Measurements from ENCODE around the gene CAMK1D.
"Not testable (repeated sequence)": the region's sequence is repeated elsewhere in the genome, so short reads cannot be mapped to it uniquely, and the experiment has no call there.

CAMK1D gene

DNA sequence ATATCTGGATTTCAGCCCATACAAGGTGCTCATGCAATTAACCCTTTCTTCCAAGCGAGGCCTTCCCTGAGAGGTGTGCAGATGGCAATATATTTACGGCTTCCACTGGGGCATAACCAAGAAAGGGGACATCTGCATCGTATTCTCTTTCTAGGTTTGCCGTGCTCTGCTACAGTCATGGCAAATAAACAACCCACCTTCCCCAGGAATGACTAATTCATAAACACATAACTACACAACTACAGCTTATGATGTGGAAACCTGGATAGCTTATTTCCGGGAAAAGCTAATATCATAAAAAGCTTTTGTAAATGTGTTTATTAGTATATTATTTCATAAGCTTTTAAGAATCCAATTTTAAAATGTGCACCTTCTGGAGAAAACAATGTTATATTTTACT, 120.0 kb downstream of the CAMK1D start:
- DNase-seq (ENCODE audit: low spot score), result no peak

DNA sequence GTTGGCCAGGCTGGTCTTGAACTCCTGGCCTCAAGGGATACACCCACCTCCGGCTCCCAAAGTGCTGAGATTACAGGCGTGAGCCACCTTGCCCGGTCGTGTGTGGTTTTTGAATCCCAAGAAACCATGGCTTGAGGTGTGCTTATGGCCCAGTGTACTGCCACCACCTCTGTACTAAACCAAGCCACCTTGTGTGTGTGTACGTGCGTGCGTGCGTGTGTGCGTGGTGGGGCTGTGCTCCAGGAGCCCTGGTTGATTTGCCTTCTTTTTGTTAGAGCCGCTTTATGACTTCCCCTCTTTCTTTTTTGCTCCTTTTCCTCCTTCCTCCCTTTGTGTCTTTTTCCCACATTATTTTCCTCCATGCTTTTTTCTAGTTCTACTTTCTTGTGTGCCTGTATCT, 121.4 kb downstream of the CAMK1D start:
- no peak for DNase-seq (ENCODE audit: low spot score)

GRCh38 chr10:12471135-12471534, 121.8 kb downstream of the CAMK1D start:
- no peak for DNase-seq (ENCODE audit: low spot score)

DNA sequence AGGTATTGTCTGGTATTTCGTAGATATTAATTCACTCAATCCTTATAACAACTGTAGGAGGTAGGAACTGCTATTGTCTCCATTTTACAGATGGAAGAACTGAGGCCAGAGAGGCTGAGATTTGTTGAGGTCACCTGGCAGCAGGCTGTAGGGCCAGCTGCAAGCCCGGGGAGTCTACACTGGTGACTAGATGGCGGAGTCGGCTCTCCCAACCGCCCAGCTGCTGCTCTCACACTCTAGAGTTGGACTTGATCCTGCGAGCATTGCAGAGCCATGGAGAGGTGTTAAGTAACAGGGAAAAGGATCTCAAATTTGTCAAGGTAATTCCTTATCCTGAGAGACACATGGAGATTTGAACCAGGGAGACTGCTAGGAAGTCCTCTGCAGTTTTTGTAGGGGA, 124.1 kb downstream of the CAMK1D start:
- no peak for DNase-seq (ENCODE audit: low spot score)

- no peak for DNase-seq (ENCODE audit: low spot score)
These were observed 125.5 kb downstream of the CAMK1D start for GRCh38 chr10:12474727-12475412.

DNA sequence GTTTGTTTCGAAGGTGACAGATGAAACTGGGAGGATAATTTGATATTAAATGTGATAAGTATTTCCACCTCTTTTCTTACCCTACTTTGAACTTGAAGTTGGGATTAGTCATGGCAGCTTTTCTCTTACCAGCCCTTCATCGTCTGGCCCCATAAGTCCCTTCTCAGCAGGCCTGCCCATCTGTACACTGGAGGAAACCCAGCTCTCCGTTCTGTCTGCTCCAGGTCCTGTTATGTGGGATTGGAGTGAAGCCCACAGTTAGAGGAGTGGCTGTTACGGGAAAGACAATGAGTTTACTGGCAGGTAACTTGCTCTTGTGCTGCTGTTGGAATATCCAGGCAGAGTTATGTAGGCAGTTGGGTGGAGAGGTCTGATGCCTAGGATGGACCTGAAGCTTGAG, 127.3 kb downstream of the CAMK1D start:
- DNase-seq (ENCODE audit: low spot score), result no peak

- no peak for DNase-seq (ENCODE audit: low spot score)
These were observed 130.1 kb downstream of the CAMK1D start for GRCh38 chr10:12479437-12479844.

- DNase-seq (ENCODE audit: low spot score), result no peak
These were observed 130.6 kb downstream of the CAMK1D start for GRCh38 chr10:12479924-12480323.

GRCh38 chr10:12480440-12480839, 131.1 kb downstream of the CAMK1D start:
- DNase-seq (ENCODE audit: low spot score), result no peak

- DNase-seq (ENCODE audit: low spot score), result no peak
These were observed 132.6 kb downstream of the CAMK1D start for GRCh38 chr10:12481924-12482323.

DNA sequence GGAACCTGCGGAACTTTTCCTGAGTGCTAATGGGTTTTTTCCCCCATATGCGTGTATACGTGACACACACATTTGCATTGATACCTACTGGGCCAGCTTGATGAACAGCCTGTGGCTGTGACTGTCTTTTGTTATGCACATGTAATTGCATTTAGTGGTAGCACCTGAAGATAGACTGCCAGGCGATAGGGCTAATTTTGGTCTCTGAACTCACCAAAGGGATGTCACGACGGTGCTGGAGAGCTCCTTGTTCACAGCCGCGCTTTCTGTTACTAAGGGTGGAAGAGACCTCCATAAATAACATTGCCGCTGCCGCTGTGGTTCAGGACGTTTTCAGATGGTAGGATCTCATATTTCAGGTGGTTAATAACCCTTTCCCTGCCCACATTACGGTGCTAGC, 133.2 kb downstream of the CAMK1D start:
- no peak for DNase-seq (ENCODE audit: low spot score)

- DNase-seq (ENCODE audit: low spot score), result no peak
These were observed 134.9 kb downstream of the CAMK1D start for GRCh38 chr10:12484002-12484918.

DNA sequence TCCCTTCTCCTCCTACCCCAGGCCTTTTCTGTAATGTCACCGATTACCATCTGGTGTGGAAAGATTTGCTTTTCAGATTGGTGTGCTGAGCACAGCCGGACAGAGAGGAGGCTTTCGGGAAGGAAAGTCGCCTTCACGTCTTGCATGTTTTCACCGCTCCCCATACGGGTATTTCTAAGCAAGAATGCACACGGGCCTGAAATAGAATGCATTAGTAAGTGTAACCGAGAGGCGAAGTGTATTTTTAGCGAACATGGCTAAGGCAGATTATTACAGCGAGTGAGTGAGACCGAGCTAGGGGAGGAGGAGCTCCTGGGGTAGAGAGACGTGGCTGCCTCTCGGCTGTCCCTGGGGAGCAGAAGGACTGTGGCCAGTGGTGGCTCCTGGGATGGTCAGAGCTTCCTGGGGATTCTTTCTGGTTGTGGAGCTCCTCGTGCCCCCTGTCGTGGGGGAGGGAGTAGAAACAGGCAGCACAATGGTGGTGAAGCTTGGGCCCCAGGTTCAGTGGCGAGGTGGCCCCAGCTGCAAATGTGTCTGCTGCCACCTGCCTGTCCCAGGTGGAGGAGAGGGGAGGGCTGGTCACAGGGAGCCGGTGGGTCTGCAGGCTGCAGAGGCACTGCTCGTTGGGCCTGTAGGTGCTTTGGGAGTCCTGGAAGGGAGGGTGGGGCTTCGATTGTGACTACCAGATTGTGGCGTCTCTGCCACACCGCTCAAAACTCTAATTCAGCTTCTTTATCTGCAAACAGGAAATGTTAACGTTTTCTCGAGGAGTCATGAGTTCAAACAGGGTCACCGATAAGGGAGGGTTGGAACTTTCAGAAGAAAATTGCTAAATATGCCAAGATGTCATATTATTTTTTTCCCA, 135.8 kb downstream of the CAMK1D start:
- DNase-seq (ENCODE audit: low spot score), result no peak

DNA sequence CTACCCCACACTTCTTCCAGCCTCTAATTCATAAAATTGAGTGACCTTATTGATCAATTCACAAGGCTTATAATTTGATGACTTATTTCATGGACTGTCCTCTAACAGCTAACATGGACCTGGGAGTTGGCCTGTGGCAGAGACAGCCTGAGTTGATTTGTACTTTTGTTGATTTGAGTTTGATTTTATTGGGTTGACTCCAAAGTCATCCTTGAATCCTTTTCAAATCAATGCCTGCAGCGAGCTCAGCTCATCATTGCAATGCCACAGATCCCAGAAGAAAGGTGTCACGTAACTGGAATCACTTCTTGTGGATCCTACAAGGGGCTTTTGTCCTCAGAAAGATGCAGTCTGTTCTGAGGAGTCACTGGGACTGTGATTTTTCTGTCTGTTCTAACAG, 138.0 kb downstream of the CAMK1D start:
- DNase-seq (ENCODE audit: low spot score), result no peak

DNA sequence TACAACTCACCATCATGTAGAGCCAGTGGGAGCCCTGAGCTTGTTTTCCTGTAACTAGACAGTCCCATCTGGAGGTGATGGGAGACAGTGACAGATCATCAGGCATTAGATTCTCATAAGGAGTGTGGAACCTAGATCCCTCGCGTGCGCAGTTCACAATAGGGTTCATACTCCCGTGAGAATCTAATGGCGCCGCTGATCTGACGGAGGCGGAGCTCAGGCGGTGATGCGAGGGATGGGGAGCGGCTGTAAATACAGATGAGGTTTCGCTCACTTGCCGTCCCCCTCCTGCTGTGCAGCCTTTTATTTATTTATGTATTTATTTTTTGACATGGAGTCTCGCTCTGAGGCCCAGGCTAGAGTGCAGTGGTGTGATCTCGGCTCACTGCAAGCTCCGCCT, 139.3 kb downstream of the CAMK1D start:
- no peak for DNase-seq (ENCODE audit: low spot score)

- DNase-seq (ENCODE audit: low spot score), result no peak
These were observed 140.0 kb downstream of the CAMK1D start for GRCh38 chr10:12489357-12489756.

DNA sequence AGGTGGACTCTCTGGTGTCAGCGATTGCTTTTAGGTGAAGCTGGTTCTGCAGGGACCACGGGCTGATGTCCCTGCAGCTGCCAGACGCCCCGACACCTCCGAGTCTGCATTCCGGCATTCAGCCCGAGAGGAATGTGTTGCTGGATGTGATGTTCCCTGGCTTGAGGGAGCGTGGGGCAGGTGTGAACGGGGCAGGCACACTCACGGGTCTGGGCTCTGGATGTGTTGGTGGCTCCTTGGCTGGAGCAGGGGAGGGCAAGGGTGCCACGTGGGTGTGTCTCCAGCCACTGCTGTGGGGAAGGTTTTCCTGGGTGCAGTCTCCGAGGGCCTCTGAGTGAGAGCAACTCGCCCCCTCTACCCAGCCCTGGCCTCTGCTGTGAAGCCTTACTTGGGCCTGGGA, 140.5 kb downstream of the CAMK1D start:
- no peak for DNase-seq (ENCODE audit: low spot score)

DNA sequence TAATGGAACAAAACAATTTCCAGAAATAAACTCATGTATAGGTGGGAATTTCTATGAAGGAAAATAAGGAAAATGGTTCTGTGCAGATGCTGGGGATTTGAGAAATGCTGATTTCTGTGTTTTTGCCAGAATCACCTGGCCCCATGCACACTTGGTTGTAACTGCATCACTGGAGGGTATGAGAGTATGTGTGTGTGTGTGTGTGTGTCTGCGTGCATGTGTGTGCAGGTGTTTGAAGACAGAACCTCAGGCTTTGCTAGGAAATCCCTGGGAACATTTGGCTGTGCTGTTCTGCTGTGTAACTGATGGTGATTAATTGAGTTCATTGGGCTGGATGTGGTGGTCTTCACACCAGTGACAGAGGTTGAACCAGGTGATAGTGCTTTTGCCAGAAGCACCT, 141.6 kb downstream of the CAMK1D start:
- no peak for DNase-seq (ENCODE audit: low spot score)

- DNase-seq (ENCODE audit: low spot score), result no peak
These were observed 142.1 kb downstream of the CAMK1D start for GRCh38 chr10:12491491-12491890.

DNA sequence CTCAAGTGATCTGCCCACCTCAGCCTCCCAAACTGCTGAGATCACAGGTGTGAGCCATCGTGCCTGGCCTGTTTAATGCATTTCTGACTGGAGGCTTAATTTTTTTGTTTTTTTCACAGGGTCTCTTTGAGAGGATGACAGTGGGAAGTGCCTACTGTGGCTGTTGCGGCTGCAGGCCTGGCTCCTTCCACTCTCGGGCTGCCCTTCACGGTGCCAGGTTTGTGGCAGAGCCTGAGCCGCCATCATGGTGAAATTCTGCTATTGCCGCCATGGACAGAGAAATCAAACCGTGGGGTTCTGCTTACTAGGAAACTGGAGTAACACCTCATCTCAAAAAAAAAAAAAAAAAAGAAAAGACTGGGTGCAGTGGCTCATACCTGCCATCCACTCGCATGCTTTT, 142.7 kb downstream of the CAMK1D start:
- no peak for DNase-seq (ENCODE audit: low spot score)

GRCh38 chr10:12497046-12497445, 147.7 kb downstream of the CAMK1D start:
- DNase-seq (ENCODE audit: low spot score), result not testable (repeated sequence)
